Smooth muscle cell (in vitro differentiated cells): ENCODE data around the gene STKLD1. TPM values are rescaled to one million over a fixed set of nuclear protein-coding genes. Genes with fewer than 3 reads are reported as not detected.

ENCODE experiments used
- DNase-seq: peaks from one replicate; lab custom pipeline; 2025; ENCODE audit not compliant: unreplicated experiment; lab: John Stamatoyannopoulos, UW
- H2AFZ ChIP-seq: fragments of 200-600 bp; sonication (generic); 2 replicates; pipeline ENCODE4 v1.6.0; 2016; ENCODE audit warnings: antibody characterized with exemption, low read depth, mild to moderate bottlenecking
- H3F3A ChIP-seq: fragments of 200-600 bp; sonication (generic); 2 replicates; pipeline ENCODE4 v1.6.0; 2017; ENCODE audit warnings: antibody characterized with exemption, low read depth
- H3K27ac ChIP-seq: fragments of 200-600 bp; sonication (generic); 2 replicates; pipeline ENCODE4 v1.5.1; 2016; ENCODE audit warnings: low read depth, mild to moderate bottlenecking
- H3K27me3 ChIP-seq: fragments of 200-600 bp; sonication (generic); 2 replicates; pipeline ENCODE4 v1.6.1; 2016; ENCODE audit warnings: low read depth, mild to moderate bottlenecking
- H3K36me3 ChIP-seq: fragments of 200-600 bp; sonication (generic); 2 replicates; pipeline ENCODE4 v1.5.1; 2016; ENCODE audit warnings: low read depth
- H3K4me1 ChIP-seq: fragments of 200-600 bp; sonication (generic); 2 replicates; pipeline ENCODE4 v1.5.1; 2016; ENCODE audit warnings: low read depth
- H3K4me2 ChIP-seq: fragments of 200-600 bp; sonication (generic); 2 replicates; pipeline ENCODE4 v1.6.0; 2016; ENCODE audit warnings: mild to moderate bottlenecking
- H3K4me3 ChIP-seq: fragments of 200-600 bp; sonication (generic); 2 replicates; pipeline ENCODE4 v1.5.1; 2016; ENCODE audit warnings: mild to moderate bottlenecking
- H3K79me2 ChIP-seq: fragments of 200-600 bp; sonication (generic); 2 replicates; pipeline ENCODE4 v1.6.0; 2016; ENCODE audit warnings: low read depth, mild to moderate bottlenecking
- H3K9ac ChIP-seq: fragments of 200-600 bp; sonication (generic); 2 replicates; pipeline ENCODE4 v1.6.0; 2016; ENCODE audit warnings: low read depth
- H3K9me3 ChIP-seq: fragments of 200-600 bp; sonication (generic); replicated peaks from 2 replicates; pipeline ENCODE4 v1.5.1; 2016; ENCODE audit warnings: low read depth
- H4K20me1 ChIP-seq: fragments of 200-600 bp; sonication (generic); 2 replicates; pipeline ENCODE4 v1.6.0; 2016; ENCODE audit warnings: low read depth
- CTCF ChIP-seq: fragments of 200-600 bp; sonication (generic); IDR thresholded peaks from 2 replicates; pipeline ENCODE4 v1.5.1; 2017; ENCODE audit warnings: borderline replicate concordance, mild to moderate bottlenecking, antibody characterized with exemption; ENCODE audit not compliant: insufficient read depth, poor library complexity, severe bottlenecking
- WGBS: methylation state at CpG from one replicate; pipeline ENCODE4 v1.1.7; 2016; ENCODE audit warnings: low lambda C conversion rate; 5-methylcytosine and 5-hydroxymethylcytosine counted together
- polyA plus RNA-seq: library from polyadenylated mRNA; unstranded; fragments of >200 nt; fragmentation: Nextera tagmentation; extraction: Ambion mirVana; gene quantifications from 2 replicates; pipeline ENCODE4 v1.2.1, GENCODE V29; 2016
- total RNA-seq: library from RNA; depleted of rRNA; stranded (reverse); fragments of >200 nt; gene quantifications from 2 replicates; pipeline ENCODE4 v1.2.3, GENCODE V29; 2014

The STKLD1 gene
- total and polyA plus RNA-seq, 2 experiments from 2014 or later, result 0.90 to 2.7 TPM

DNA sequence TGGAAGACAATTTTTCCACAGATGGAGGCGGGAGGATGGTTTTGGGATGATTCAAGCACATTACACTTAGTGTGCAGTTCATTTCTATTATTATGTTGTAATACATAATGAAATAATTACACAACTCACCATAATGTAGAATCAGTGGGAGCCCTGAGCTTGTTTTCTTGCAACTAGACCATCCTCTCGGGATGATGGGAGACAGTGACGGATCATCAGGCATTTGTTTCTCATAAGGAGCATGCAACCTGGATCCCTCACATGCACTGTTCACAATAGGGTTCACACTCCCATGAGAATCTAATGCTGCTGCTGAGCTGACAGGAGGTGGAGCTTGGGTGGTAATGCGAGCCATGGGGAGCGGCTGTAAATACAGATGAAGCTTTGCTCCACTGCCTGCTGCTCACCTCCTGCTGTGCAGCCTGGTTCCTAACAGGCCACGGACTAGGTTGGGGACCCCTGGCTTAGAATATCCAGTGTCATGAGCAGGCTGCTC is 1.6 kb downstream of the STKLD1 start:
- Histone ChIP-seq H3K27me3 (no peaks in the 10 kb centered on the region), H3K4me3 (no peak overlapping the region), H3K4me1 (peaks cover 15% of the 10 kb centered on the region), H4K20me1 (peaks cover 27% of the 10 kb centered on the region), H3K4me2 (no peak overlapping the region), H3F3A (peaks cover 17% of the 10 kb centered on the region), H2AFZ (no peak overlapping the region), H3K9me3 (no peaks in the 10 kb centered on the region), H3K27ac (no peak overlapping the region), H3K36me3 (no peaks in the 10 kb centered on the region), H3K9ac (no peak overlapping the region), H3K79me2 (peaks cover 31% of the 10 kb centered on the region)
- no peak for DNase-seq
- WGBS, result 67% methylated on average over 6 of the region's 6 CpGs
- TF ChIP-seq CTCF, result no peak

GRCh38 chr9:133378408-133378962 is 2.3 kb downstream of the STKLD1 start:
- WGBS, result 95% methylated on average over 1 of the region's 1 CpG

DNA sequence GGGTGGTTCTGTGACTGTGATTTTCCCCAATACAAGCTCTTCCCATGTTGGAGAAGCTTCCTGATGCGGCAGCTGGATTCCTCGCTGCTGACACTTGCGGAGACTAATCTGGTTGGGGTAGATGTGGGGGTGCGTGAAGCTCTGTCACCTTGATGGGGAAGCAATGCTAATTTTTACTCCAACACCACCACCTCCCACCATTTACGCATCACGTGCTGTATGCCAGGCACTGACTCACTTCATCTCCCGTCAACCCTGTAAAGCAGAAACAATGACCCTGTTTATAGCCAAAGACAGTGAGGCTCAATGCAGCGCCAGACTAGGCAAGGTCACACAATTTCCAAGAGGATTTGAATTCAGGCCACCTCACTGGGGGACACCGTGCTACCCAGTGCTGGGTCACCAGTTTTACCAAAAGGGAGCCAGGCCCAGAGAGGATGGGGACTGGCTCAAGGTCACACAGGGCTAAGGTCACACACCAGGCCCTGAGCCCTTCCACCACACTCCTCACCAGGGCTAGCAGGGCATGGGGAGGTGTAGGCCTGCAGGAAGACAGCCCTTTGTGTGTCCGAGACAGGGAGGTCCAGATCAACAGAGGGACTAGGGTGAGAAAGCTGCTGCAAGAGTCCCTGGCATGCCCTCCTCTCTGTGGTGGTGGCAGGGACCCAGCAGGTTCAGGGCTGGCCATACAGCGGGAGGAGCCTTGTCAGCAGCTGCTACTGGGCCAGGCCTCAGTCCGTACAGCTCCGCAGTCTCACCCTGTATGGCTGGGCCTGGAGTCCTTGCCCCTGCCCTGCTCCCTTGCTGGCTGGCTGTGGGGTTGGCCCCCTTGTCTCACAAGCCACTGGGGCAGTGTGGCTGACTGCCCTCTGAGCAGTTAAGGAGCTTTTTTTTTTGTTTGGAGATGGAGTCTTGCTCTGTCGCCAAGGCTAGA is 3.3 kb downstream of the STKLD1 start:
- H3K9me3 ChIP-seq, result no peaks in the 10 kb centered on the region
- peaks cover 9% of the 10 kb centered on the region for H3F3A ChIP-seq
- H3K36me3 ChIP-seq, result no peaks in the 10 kb centered on the region
- TF ChIP-seq CTCF, result no peak
- H3K4me2 ChIP-seq, result no peak overlapping the region
- peaks cover 10% of the 10 kb centered on the region for H4K20me1 ChIP-seq
- no peak overlapping the region for H2AFZ ChIP-seq
- no peaks in the 10 kb centered on the region for H3K27me3 ChIP-seq
- WGBS, result 94% methylated on average over 14 of the region's 14 CpGs
- H3K9ac ChIP-seq, result no peak overlapping the region
- DNase-seq, result no peak
- peaks cover 14% of the 10 kb centered on the region for H3K79me2 ChIP-seq
- H3K4me3 ChIP-seq, result no peak overlapping the region
- H3K4me1 ChIP-seq, result peaks cover 10% of the 10 kb centered on the region
- H3K27ac ChIP-seq, result no peak overlapping the region

More at GRCh38 chr9:133378408-133378962, 2.3 kb downstream of the STKLD1 start:
- no peaks in the 10 kb centered on the region for H3K9me3 ChIP-seq
- no peak for TF ChIP-seq CTCF
- H3K27ac ChIP-seq, result no peak overlapping the region
- H3K79me2 ChIP-seq, result peaks cover 24% of the 10 kb centered on the region
- peaks cover 19% of the 10 kb centered on the region for H4K20me1 ChIP-seq
- H3K4me1 ChIP-seq, result peaks cover 15% of the 10 kb centered on the region
- peaks cover 14% of the 10 kb centered on the region for H3F3A ChIP-seq
- H3K4me3 ChIP-seq, result no peak overlapping the region
- no peaks in the 10 kb centered on the region for H3K36me3 ChIP-seq
- no peak overlapping the region for H2AFZ ChIP-seq
- no peak for DNase-seq
- H3K27me3 ChIP-seq, result no peaks in the 10 kb centered on the region
- no peak overlapping the region for H3K4me2 ChIP-seq
- H3K9ac ChIP-seq, result no peak overlapping the region
